Colonic mucosa (tissue), 4 donors: Measurements from ENCODE around the gene NLRC3. TPM values are rescaled to one million over a fixed set of nuclear protein-coding genes. Genes with fewer than 3 reads are reported as not detected.
"Not testable (repeated sequence)": the region's sequence is repeated elsewhere in the genome, so short reads cannot be mapped to it uniquely, and the experiment has no call there.

Source experiments
- DNase-seq: peaks from one replicate; pipeline ENCODE4 v3.0.0-alpha.2; 2020
- H3K27ac ChIP-seq: fragments of 200-600 bp; one replicate; pipeline ENCODE4 v1.8.0; 2021
- H3K27me3 ChIP-seq: fragments of 200-600 bp; one replicate; pipeline ENCODE4 v1.8.0; 2021
- H3K36me3 ChIP-seq: fragments of 200-600 bp; one replicate; pipeline ENCODE4 v1.8.0; 2021
- H3K4me1 ChIP-seq: fragments of 200-600 bp; one replicate; pipeline ENCODE4 v1.8.0; 2021; ENCODE audit warnings: mild to moderate bottlenecking
- H3K4me3 ChIP-seq: fragments of 200-600 bp; one replicate; pipeline ENCODE4 v1.8.0; 2021
- H3K9ac ChIP-seq, 2 donors: one replicate each; pipeline ENCODE4 v1.7.0; 2013; ENCODE audit warnings: control low read depth in 2 of 2, low read depth in 2 of 2, low read length in 2 of 2
- H3K9me3 ChIP-seq: fragments of 200-600 bp; one replicate; pipeline ENCODE4 v1.8.0; 2021
- intact Hi-C: fragments of 100-400 bp; cut with DNase I; formaldehyde crosslinking; loops from one replicate; pipeline ENCODE4 v1.14.1; 2022
- total RNA-seq, 2 donors: library from RNA; stranded (reverse); fragmentation: NEBNext Ultra II Directional in 1 of 2; extraction: Animal tissue kit (Norgen Biotek cat#: 25700) in 1 of 2; gene quantifications; one replicate each; pipeline ENCODE4 v1.2.1, GENCODE V29; 2021
- TF ChIP-seq, protein P1 (sequence below): fragments of 200-600 bp; IDR thresholded peaks from one replicate; pipeline ENCODE4 v1.8.0; 2022; ENCODE audit warnings: antibody characterized with exemption, mild to moderate bottlenecking
- donor health status: healthy.
- donor health status: DM: no; HTN: no; CAD: no.
- donor health status: DM: no; HTN: no; CAD: no.

The NLRC3 gene
- total RNA-seq, 2 donors from 2014 or later, result 0.93 to 2.0 TPM

DNA sequence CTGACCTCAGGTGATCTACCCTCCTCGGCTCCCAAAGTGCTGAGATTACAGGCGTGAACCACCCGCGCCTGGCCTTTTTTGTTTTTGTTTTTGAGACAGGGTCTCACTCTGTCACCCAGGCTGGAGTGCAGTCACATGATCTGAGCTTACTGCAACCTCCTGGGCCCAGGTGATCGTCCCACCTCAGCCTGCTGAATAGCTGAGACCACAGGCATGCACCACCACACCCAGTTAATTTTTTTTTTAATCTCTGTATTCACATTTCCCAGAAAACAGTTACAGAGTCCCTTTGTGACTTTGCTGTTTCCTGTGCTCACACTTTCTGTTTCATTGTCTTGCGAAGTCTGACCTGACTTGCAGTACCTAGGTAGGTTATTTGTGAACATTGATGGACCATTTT, 73.7 kb downstream of the NLRC3 start:
- Histone ChIP-seq H3K9ac (no peak overlapping the region), H3K27me3 (no peaks in the 10 kb centered on the region), H3K27ac (no peak overlapping the region), H3K4me1 (no peaks in the 10 kb centered on the region), H3K9me3 (no peaks in the 10 kb centered on the region), H3K4me3 (no peak overlapping the region), H3K36me3 (no peaks in the 10 kb centered on the region)
- no peak for DNase-seq
- TF ChIP-seq, protein P1, sequence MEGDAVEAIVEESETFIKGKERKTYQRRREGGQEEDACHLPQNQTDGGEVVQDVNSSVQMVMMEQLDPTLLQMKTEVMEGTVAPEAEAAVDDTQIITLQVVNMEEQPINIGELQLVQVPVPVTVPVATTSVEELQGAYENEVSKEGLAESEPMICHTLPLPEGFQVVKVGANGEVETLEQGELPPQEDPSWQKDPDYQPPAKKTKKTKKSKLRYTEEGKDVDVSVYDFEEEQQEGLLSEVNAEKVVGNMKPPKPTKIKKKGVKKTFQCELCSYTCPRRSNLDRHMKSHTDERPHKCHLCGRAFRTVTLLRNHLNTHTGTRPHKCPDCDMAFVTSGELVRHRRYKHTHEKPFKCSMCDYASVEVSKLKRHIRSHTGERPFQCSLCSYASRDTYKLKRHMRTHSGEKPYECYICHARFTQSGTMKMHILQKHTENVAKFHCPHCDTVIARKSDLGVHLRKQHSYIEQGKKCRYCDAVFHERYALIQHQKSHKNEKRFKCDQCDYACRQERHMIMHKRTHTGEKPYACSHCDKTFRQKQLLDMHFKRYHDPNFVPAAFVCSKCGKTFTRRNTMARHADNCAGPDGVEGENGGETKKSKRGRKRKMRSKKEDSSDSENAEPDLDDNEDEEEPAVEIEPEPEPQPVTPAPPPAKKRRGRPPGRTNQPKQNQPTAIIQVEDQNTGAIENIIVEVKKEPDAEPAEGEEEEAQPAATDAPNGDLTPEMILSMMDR, result no peak
- intact Hi-C loops, result loop anchor here (10.0 kb wide), 1 partner anchor 219 kb away; the partner anchor contains the start of gene ZNF263

DNA sequence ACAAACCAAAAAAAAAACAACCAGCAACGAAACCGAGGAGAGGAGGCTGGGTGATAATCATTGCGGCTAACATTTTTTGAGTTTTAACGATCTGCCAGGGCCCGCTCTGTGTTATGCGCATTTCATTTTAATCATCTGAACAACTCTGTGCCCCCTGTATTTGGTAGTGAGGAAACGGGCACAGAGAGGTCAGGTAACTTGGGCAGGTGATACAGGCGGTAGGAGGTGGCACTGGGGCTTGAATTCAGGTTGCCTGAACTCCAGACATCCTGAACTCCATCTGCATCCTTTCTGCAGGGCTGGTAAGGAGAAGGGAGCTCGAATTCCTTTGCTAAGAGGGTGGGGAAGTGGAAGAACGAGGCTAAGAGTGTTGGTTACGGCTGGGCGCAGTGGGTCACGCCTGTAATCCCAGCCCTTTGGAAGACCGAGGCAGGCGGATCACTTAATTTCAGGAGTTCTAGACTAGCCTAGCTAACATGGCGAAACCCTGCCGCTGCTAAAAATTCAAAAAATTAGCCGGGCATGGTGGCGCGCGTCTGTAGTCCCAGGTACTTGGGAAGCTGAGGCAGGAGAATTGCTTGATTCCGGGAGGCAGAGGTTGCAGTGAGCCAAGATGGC, 75.3 kb downstream of the NLRC3 start:
- peak overlapping the region; percentile 82 for H3K4me3 ChIP-seq
- no peaks in the 10 kb centered on the region for H3K27me3 ChIP-seq
- no peaks in the 10 kb centered on the region for H3K9me3 ChIP-seq
- no peaks in the 10 kb centered on the region for H3K36me3 ChIP-seq
- no peak overlapping the region for H3K27ac ChIP-seq
- DNase-seq, result no peak
- H3K9ac ChIP-seq, result peak overlapping the region; percentile 56 to 70
- TF ChIP-seq, protein P1, result no peak
- H3K4me1 ChIP-seq, result no peaks in the 10 kb centered on the region
- intact Hi-C loops, result loop anchor here (10.0 kb wide), 1 partner anchor 217 kb away; the partner anchor contains the start of gene ZNF263

- not testable (repeated sequence) for H3K36me3 ChIP-seq, H3K4me1 ChIP-seq, DNase-seq, H3K9me3 ChIP-seq, H3K27me3 ChIP-seq
- intact Hi-C loops, result loop anchor here (10.0 kb wide), 1 partner anchor 217 kb away; the partner anchor contains the start of gene ZNF263
- Histone ChIP-seq H3K4me3 (peak overlapping the region; percentile 82), H3K27ac (peak overlapping the region; percentile 76), H3K9ac (peak overlapping the region; percentile 70 to 76)
These were observed 75.8 kb downstream of the NLRC3 start for GRCh38 chr16:3501412-3501761.

GRCh38 chr16:3498988-3499387, 78.2 kb downstream of the NLRC3 start:
- no peak for DNase-seq
- no peak overlapping the region for H3K27ac ChIP-seq
- intact Hi-C loops, result loop anchor here (5.0 to 10.0 kb wide), 2 partner anchors 54 to 97 kb away; partner anchors contain the start of genes NAA60, ZNF174, ZNF597 and ZSCAN32
- H3K36me3 ChIP-seq, result no peaks in the 10 kb centered on the region
- H3K9me3 ChIP-seq, result no peaks in the 10 kb centered on the region
- H3K4me1 ChIP-seq, result no peaks in the 10 kb centered on the region
- no peak overlapping the region for H3K4me3 ChIP-seq
- TF ChIP-seq, protein P1, result no peak
- H3K27me3 ChIP-seq, result no peaks in the 10 kb centered on the region
- H3K9ac ChIP-seq, result no peak overlapping the region

- TF ChIP-seq, protein P1, result no peak
- intact Hi-C loops, result loop anchor here (5.0 to 10.0 kb wide), 2 partner anchors 53 to 95 kb away; partner anchors contain the start of genes NAA60, ZNF174, ZNF597 and ZSCAN32
- no peaks in the 10 kb centered on the region for H3K9me3 ChIP-seq
- no peak overlapping the region for H3K9ac ChIP-seq
- H3K27me3 ChIP-seq, result no peaks in the 10 kb centered on the region
- H3K27ac ChIP-seq, result no peak overlapping the region
- no peaks in the 10 kb centered on the region for H3K4me1 ChIP-seq
- H3K4me3 ChIP-seq, result no peak overlapping the region
- H3K36me3 ChIP-seq, result no peaks in the 10 kb centered on the region
- DNase-seq, result no peak
These were observed 79.4 kb downstream of the NLRC3 start for GRCh38 chr16:3497771-3498170.

GRCh38 chr16:3496386-3496785, 80.8 kb downstream of the NLRC3 start:
- Histone ChIP-seq H3K4me1 (no peaks in the 10 kb centered on the region), H3K4me3 (no peak overlapping the region), H3K36me3 (no peaks in the 10 kb centered on the region), H3K27ac (no peak overlapping the region), H3K27me3 (no peaks in the 10 kb centered on the region), H3K9ac (no peak overlapping the region), H3K9me3 (no peaks in the 10 kb centered on the region)
- no peak for DNase-seq
- intact Hi-C loops, result loop anchor here (5.0 to 10.0 kb wide), 2 partner anchors 52 to 94 kb away; partner anchors contain the start of genes NAA60, ZNF174, ZNF597 and ZSCAN32
- TF ChIP-seq, protein P1, result no peak
